HG02678 (cell line): ENCODE results near the gene MORF4L1.

Experiments
- ATAC-seq: cut with Tn5 transposase; IDR thresholded peaks from one replicate; pipeline ENCODE4 v1.9.1; 2021; ENCODE audit warnings: mild to moderate bottlenecking, moderate library complexity; ENCODE audit not compliant: unreplicated experiment

MORF4L1 gene

DNA sequence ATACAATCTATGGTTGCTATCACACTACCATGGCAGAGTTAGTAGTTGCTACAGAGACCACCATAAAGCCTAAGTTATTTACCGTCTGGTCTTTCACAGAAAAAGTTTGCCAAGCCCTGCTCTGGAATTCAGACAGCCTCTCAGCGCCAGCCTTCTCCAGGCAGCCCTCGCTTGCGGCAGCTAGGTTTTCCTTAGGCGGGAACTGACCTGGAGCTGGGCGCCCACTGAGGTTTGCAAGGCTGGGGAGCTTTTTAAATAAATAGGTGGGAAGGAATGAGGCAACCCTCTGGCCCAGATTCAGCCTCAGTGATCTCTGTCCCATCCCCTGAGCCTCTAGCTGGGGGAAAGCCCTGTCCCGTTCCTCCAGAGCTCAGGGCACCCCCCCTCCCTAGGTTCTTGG lies 71.0 kb downstream of the MORF4L1 start:
- ATAC-seq, result no peak

DNA sequence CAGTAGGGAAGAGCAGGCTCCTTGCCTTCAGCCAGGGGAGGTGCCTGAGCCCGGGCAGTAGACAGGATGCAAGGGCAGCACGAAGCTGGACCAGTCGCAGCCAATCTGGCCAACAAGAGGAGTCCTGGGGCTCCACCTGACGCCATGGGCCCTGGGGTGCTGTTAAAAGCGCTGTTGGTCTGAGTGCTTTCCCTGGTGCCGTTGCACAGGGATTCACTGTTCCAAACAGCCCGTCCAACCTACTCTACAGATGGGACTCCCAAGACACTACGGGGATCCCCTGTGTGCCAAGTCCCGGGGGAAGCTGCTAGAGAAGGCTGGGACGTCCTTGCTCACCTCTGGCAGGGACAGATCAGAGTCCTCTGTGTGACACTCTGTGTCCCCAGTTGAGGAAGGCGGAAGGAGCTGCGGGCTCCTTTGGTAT lies 71.5 kb downstream of the MORF4L1 start:
- ATAC-seq, result peak; percentile 26

DNA sequence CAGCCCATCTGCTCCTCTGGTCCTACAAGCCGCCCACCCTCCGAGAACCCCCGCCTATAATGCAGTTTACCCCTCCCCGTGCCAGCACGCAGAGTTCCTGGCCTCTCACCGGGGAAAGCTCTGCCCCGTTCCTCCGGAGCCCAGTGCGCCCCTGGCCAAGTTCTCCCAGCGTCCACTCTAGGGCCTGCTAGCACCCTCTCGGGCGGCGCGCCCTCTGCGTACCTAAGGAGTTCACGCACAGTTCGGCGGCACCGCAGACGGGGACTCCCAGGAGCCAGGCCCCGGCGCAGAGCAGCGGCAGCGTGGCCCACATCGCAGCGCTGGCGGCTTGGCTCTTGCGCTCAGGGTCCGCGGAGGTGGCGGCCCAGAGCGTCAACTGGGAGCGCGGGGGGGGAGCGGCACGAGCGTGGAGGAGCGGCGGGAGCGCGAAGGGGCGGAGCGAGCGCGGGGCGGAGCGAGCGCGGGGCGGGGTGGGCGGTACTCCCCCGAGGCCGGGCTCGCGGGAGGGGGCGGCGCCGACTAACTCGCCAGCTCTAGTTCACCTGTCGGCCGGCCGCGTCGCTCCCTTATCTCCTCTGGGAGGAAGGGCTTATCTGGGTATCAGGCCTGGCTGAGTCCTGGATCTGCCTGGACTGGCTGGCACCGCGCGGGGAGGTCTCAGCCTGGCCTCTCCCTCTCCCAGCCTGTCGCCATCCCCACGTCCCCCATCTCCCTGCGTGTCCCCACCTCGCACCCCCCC lies 72.1 kb downstream of the MORF4L1 start, which contains the start of gene CTSH:
Gene CTSH, minus strand, starts transcription at position 378 of the 739 bp plus-strand sequence. Its CDS starts 65 bp downstream, at position 313.
- peak; percentile 64 for ATAC-seq

DNA sequence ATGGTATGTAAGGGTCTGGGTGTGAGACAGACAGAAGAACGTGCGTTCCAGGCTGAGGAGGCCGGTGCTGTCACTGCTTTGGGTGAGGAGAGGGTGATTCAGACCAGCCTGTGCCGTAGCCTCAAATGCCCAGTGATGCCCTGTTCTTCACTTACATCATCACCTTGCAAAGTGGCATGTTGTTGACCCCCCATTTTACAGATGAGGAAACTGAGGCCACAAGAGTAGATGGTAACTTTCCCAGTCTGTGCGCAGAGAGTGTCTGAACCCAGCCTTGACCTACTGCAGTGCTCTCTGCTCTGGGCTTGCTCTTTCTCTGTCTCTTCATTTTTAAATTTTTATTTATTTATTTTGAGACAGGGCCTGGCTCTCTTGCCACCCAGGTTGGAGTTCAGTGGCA lies 73.8 kb downstream of the MORF4L1 start:
- no peak for ATAC-seq

DNA sequence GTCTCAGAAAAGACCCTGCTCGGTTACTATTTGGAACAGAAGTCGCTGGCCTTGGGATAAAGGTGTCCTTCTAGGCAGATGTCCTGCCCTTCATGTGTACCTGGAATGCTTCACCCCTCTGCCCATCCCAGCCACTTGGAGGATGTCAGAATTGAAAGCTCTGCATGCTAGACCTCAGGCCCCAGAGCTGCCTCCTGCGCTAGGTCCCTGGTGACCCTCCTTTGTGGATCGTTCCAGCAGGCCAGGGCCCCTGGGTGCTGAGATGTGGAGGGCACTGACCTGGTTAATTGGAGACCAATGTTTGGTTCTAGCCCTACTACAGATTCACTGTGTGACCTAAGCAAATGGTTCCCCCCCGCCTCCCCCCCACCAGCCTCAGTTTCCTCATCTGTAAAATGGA lies 74.8 kb downstream of the MORF4L1 start:
- no peak for ATAC-seq
